Caco-2 (cell line): ENCODE data around the gene GRIPAP1. TPM values are rescaled to one million over a fixed set of nuclear protein-coding genes. Genes with fewer than 3 reads are reported as not detected.

ENCODE experiments used
- BruUV-seq: library from RNA; stranded (reverse); fragments of 400-500 nt; replicated peaks from 2 replicates; lab custom pipeline; 2021; lab: Mats Ljungman, UMichigan
- CTCF ChIA-PET: fragments of 300-600 bp; sonication (Branson Sonifier 250); formaldehyde crosslinking; loops from one replicate; lab custom pipeline; 2022; ENCODE audit warnings: antibody characterized with exemption; lab: Charles Lee
- POLR2A ChIA-PET: fragments of 300-600 bp; sonication (Branson Sonifier 250); formaldehyde crosslinking; loops from one replicate; lab custom pipeline; 2022; ENCODE audit warnings: antibody characterized with exemption; lab: Charles Lee
- DNase-seq, 2 experiments: peaks; one replicate each; pipeline versions ENCODE4 v3.0.0 to v3.0.0-alpha.2; 2020 to 2022
- H3K27me3 ChIP-seq: replicated peaks from 2 replicates; pipeline ENCODE4 v1.6.0; 2011; ENCODE audit warnings: low read length; ENCODE audit not compliant: control insufficient read depth, insufficient read depth
- H3K36me3 ChIP-seq: 2 replicates; pipeline ENCODE4 v1.5.1; 2011; ENCODE audit warnings: low read length; ENCODE audit not compliant: control insufficient read depth, insufficient read depth
- H3K4me1 ChIP-seq: fragments of 250-450 bp; sonication (Bioruptor Pico); 2 replicates; pipeline ENCODE4 v1.5.1; 2020; ENCODE audit warnings: mild to moderate bottlenecking
- H3K4me3 ChIP-seq: 2 replicates; pipeline ENCODE4 v1.5.1; 2011; ENCODE audit warnings: low read depth, mild to moderate bottlenecking, control low read depth, low read length
- H3K9me3 ChIP-seq: fragments of 250-450 bp; sonication (Bioruptor Pico); 2 replicates; pipeline ENCODE4 v1.5.1; 2020; ENCODE audit warnings: mild to moderate bottlenecking, moderate library complexity
- H3K27ac Mint-ChIP-seq: one replicate; pipeline ENCODE4 v1.8.0; 2022; ENCODE audit warnings: mixed read lengths; ENCODE audit not compliant: unreplicated experiment
- H3K27me3 Mint-ChIP-seq: one replicate; pipeline ENCODE4 v1.8.0; 2022; ENCODE audit warnings: mixed read lengths; ENCODE audit not compliant: insufficient read depth, unreplicated experiment
- H3K36me3 Mint-ChIP-seq: one replicate; pipeline ENCODE4 v1.8.0; 2022; ENCODE audit warnings: mild to moderate bottlenecking, mixed read lengths; ENCODE audit not compliant: insufficient read depth, unreplicated experiment
- H3K4me1 Mint-ChIP-seq: one replicate; pipeline ENCODE4 v1.8.0; 2022; ENCODE audit warnings: low read depth, mixed read lengths; ENCODE audit not compliant: unreplicated experiment
- H3K4me3 Mint-ChIP-seq: one replicate; pipeline ENCODE4 v1.8.0; 2022; ENCODE audit warnings: mild to moderate bottlenecking, moderate library complexity, mixed read lengths; ENCODE audit not compliant: unreplicated experiment
- H3K9me3 Mint-ChIP-seq: one replicate; pipeline ENCODE4 v1.8.0; 2022; ENCODE audit warnings: mixed read lengths; ENCODE audit not compliant: unreplicated experiment
- CTCF ChIP-seq, 2 experiments: fragments of 200-600 bp in 1 of 2; IDR thresholded peaks; 1 replicate in 1 of 2; 2 replicates in 1 of 2; pipeline versions ENCODE4 v1.5.1 to v1.8.0; 2011 to 2022; ENCODE audit warnings: antibody characterized with exemption in 1 of 2, control low read depth in 1 of 2, inconsistent platforms in 1 of 2, low read depth in 1 of 2, low read length in 1 of 2, mild to moderate bottlenecking in 1 of 2, moderate library complexity in 1 of 2; ENCODE audit not compliant: insufficient read depth in 1 of 2, severe bottlenecking in 1 of 2, unreplicated experiment in 1 of 2
- intact Hi-C: fragments of 100-400 bp; cut with micrococcal nuclease; formaldehyde crosslinking; loops from one replicate; pipeline ENCODE4 v1.10.0; 2022; ENCODE audit not compliant: unreplicated experiment
- total RNA-seq: library from RNA; stranded (reverse); gene quantifications from 2 replicates; pipeline ENCODE4 v1.2.3, GENCODE V29; 2022

The GRIPAP1 gene
- total RNA-seq, 1 experiment from 2014 or later, result 43.6 TPM

DNA sequence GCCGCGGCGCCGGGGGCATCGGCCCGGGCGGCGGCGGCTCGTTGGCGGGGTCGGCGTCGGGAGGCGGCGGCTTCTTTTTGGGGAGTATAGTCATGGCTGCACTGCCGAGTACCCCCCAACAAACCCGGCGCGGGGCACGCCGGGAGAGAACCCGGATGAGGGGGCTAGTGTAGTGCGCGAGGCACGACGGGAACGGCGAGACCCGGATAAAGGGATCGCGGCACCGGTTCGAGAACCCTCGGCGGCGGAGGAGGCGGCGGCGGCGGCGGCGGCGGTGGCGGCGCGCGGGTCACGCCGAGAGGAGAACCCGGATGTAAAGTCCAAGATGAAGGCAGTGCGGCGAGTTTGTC lies 44.6 kb downstream of the GRIPAP1 start, which contains the start of gene OTUD5:
TSS of gene OTUD5 (minus strand) at position 131 of the 350 bp plus-strand sequence. CDS start at position 94, 37 bp downstream.
- intact Hi-C loops, result loop anchor here (2.0 kb wide), 1 partner anchor 39 kb away; the partner anchor contains the start of gene PIM2
- no peak for DNase-seq
- Histone ChIP-seq H3K4me3 (peak within 1 kb of the TSS; percentile 73), H3K36me3 (no peaks in the 10 kb centered on the region; the same call in 1 of the 2 replicates), H3K9me3 (no peaks in the 10 kb centered on the region), H3K27me3 (no peaks in the 10 kb centered on the region), H3K4me1 (no peaks in the 10 kb centered on the region)
- CTCF ChIA-PET, result no interaction called here
- POLR2A ChIA-PET, result interaction anchor here (0.6 to 1.0 kb wide), 2 partner anchors 45 to 281 kb away, joined by 4 to 5 read pairs; partner anchors contain the start of gene GRIPAP1
- peak within 1 kb of the TSS; percentile 100 for H3K27ac Mint-ChIP-seq
- no TSS peak for BruUV-seq
- H3K9me3 Mint-ChIP-seq, result no peaks in the 10 kb centered on the region
- H3K36me3 Mint-ChIP-seq, result peaks cover 11% of the 10 kb centered on the region
- H3K27me3 Mint-ChIP-seq, result no peaks in the 10 kb centered on the region
- TF ChIP-seq CTCF (IDR thresholded peaks at IDR 0.05; ENCODE audit: insufficient read depth in 1 of 2, low read depth in 1 of 2, low read length in 1 of 2, severe bottlenecking in 1 of 2, unreplicated experiment in 1 of 2), result no peak
- peaks cover 15% of the 10 kb centered on the region for H3K4me1 Mint-ChIP-seq
- H3K4me3 Mint-ChIP-seq, result peak within 1 kb of the TSS; percentile 98

GRCh38 chrX:48956728-48957414 lies 45.2 kb downstream of the GRIPAP1 start:
- peak in 1 of 2 experiments; percentile 6 for DNase-seq
- intact Hi-C loops, result loop anchor here (2.0 kb wide), 1 partner anchor 38 kb away; the partner anchor contains the start of gene PIM2
- no peaks in the 10 kb centered on the region for H3K4me1 ChIP-seq
- no peaks in the 10 kb centered on the region for H3K27me3 ChIP-seq
- H3K36me3 ChIP-seq, result no peaks in the 10 kb centered on the region; the same call in 1 of the 2 replicates
- peaks cover 13% of the 10 kb centered on the region for H3K4me1 Mint-ChIP-seq
- H3K4me3 ChIP-seq, result peak overlapping the region; percentile 73
- ChIA-PET POLR2A (no interaction called here), CTCF (no interaction called here)
- H3K36me3 Mint-ChIP-seq, result peaks cover 11% of the 10 kb centered on the region
- H3K4me3 Mint-ChIP-seq, result peak overlapping the region; percentile 68
- no peak for TF ChIP-seq CTCF (IDR thresholded peaks at IDR 0.05; ENCODE audit: insufficient read depth in 1 of 2, low read depth in 1 of 2, low read length in 1 of 2, severe bottlenecking in 1 of 2, unreplicated experiment in 1 of 2)
- H3K27ac Mint-ChIP-seq, result no peak overlapping the region
- H3K9me3 ChIP-seq, result no peaks in the 10 kb centered on the region
- no peaks in the 10 kb centered on the region for H3K27me3 Mint-ChIP-seq
- H3K9me3 Mint-ChIP-seq, result no peaks in the 10 kb centered on the region
- TSS peak; percentile 19 for BruUV-seq

GRCh38 chrX:48948589-48948988 lies 53.5 kb downstream of the GRIPAP1 start:
- H3K4me3 Mint-ChIP-seq, result no peak overlapping the region
- intact Hi-C loops, result loop anchor here (5.0 kb wide), 1 partner anchor 186 kb away; the partner anchor contains the start of gene GLOD5
- ChIA-PET POLR2A (no interaction called here), CTCF (no interaction called here)
- DNase-seq, result no peak
- Histone ChIP-seq H3K9me3 (no peaks in the 10 kb centered on the region), H3K4me3 (no peak overlapping the region), H3K27me3 (no peaks in the 10 kb centered on the region), H3K4me1 (no peaks in the 10 kb centered on the region), H3K36me3 (no peaks in the 10 kb centered on the region)
- no peaks in the 10 kb centered on the region for H3K36me3 Mint-ChIP-seq
- no peaks in the 10 kb centered on the region for H3K9me3 Mint-ChIP-seq
- no peak for TF ChIP-seq CTCF (IDR thresholded peaks at IDR 0.05; ENCODE audit: insufficient read depth in 1 of 2, low read depth in 1 of 2, low read length in 1 of 2, severe bottlenecking in 1 of 2, unreplicated experiment in 1 of 2)
- no peaks in the 10 kb centered on the region for H3K4me1 Mint-ChIP-seq
- BruUV-seq, result no TSS peak
- no peak overlapping the region for H3K27ac Mint-ChIP-seq
- no peaks in the 10 kb centered on the region for H3K27me3 Mint-ChIP-seq
